ENCODE data around the gene ANKRD27.

The ANKRD27 gene

GRCh38 chr19:32649751-32650150, 25.2 kb downstream of the ANKRD27 start (continued):
- TF ChIP-seq PATZ1 (CRISPR knock-in tag; IDR thresholded peaks at IDR 0.05; ENCODE audit: borderline replicate concordance) (no peak), PPARA (CRISPR knock-in tag; IDR thresholded peaks at IDR 0.05; ENCODE audit: borderline replicate concordance) (no peak), ZNF8 (CRISPR knock-in tag; IDR thresholded peaks at IDR 0.05) (no peak), ZC3H10 (CRISPR knock-in tag; IDR thresholded peaks at IDR 0.05) (no peak)

DNA sequence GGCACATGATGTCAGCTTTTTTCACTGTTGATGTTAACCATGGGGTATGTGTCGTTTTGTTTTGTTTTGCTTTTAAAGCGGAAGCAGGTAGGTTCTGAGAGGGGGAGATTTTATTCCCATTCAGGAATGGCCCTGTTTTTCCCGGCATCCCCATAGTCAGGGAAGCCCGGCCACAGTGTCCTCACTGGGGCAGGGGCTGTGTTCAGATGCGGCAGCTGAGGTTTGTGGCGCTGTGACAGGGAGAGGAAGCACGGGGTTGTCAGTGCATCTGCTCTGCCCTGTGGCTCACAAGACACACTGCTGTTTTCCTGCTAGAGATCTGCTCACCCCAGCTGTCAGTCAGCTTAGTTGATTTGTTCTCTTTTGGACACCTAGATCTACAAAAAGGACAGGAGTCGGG, 27.6 kb downstream of the ANKRD27 start:
- no peak for ATAC-seq
- TF ChIP-seq PPARA (CRISPR knock-in tag; IDR thresholded peaks at IDR 0.05; ENCODE audit: borderline replicate concordance) (no peak), CSDC2 (CRISPR knock-in tag; IDR thresholded peaks at IDR 0.05) (no peak), RARB (CRISPR knock-in tag; IDR thresholded peaks at IDR 0.05) (no peak), ESRRG (CRISPR knock-in tag; IDR thresholded peaks at IDR 0.05) (no peak), TOX (CRISPR knock-in tag; IDR thresholded peaks at IDR 0.05; ENCODE audit: borderline replicate concordance) (no peak), CREB5 (CRISPR knock-in tag; IDR thresholded peaks at IDR 0.05; ENCODE audit: low read depth) (no peak), ISL1 (CRISPR knock-in tag; IDR thresholded peaks at IDR 0.05) (no peak), CSRNP3 (CRISPR knock-in tag; IDR thresholded peaks at IDR 0.05) (no peak)
- TF ChIP-seq, protein P1, sequence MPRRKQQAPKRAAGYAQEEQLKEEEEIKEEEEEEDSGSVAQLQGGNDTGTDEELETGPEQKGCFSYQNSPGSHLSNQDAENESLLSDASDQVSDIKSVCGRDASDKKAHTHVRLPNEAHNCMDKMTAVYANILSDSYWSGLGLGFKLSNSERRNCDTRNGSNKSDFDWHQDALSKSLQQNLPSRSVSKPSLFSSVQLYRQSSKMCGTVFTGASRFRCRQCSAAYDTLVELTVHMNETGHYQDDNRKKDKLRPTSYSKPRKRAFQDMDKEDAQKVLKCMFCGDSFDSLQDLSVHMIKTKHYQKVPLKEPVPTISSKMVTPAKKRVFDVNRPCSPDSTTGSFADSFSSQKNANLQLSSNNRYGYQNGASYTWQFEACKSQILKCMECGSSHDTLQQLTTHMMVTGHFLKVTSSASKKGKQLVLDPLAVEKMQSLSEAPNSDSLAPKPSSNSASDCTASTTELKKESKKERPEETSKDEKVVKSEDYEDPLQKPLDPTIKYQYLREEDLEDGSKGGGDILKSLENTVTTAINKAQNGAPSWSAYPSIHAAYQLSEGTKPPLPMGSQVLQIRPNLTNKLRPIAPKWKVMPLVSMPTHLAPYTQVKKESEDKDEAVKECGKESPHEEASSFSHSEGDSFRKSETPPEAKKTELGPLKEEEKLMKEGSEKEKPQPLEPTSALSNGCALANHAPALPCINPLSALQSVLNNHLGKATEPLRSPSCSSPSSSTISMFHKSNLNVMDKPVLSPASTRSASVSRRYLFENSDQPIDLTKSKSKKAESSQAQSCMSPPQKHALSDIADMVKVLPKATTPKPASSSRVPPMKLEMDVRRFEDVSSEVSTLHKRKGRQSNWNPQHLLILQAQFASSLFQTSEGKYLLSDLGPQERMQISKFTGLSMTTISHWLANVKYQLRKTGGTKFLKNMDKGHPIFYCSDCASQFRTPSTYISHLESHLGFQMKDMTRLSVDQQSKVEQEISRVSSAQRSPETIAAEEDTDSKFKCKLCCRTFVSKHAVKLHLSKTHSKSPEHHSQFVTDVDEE (CRISPR knock-in tag; IDR thresholded peaks at IDR 0.05), result no peak

- ATAC-seq, result no peak
- no peak for TF ChIP-seq ZC3H10 (CRISPR knock-in tag; IDR thresholded peaks at IDR 0.05)
- TF ChIP-seq ESRRG (CRISPR knock-in tag; IDR thresholded peaks at IDR 0.05), result no peak
- no peak for TF ChIP-seq TOX (CRISPR knock-in tag; IDR thresholded peaks at IDR 0.05; ENCODE audit: borderline replicate concordance)
- no peak for TF ChIP-seq ZFP30 (CRISPR knock-in tag; IDR thresholded peaks at IDR 0.05)
- TF ChIP-seq TCF4 (CRISPR knock-in tag; IDR thresholded peaks at IDR 0.05; ENCODE audit: borderline replicate concordance), result no peak
- TF ChIP-seq PPARA (CRISPR knock-in tag; IDR thresholded peaks at IDR 0.05; ENCODE audit: borderline replicate concordance), result no peak
- TF ChIP-seq ZNF8 (CRISPR knock-in tag; IDR thresholded peaks at IDR 0.05), result no peak
- TF ChIP-seq, protein P2, sequence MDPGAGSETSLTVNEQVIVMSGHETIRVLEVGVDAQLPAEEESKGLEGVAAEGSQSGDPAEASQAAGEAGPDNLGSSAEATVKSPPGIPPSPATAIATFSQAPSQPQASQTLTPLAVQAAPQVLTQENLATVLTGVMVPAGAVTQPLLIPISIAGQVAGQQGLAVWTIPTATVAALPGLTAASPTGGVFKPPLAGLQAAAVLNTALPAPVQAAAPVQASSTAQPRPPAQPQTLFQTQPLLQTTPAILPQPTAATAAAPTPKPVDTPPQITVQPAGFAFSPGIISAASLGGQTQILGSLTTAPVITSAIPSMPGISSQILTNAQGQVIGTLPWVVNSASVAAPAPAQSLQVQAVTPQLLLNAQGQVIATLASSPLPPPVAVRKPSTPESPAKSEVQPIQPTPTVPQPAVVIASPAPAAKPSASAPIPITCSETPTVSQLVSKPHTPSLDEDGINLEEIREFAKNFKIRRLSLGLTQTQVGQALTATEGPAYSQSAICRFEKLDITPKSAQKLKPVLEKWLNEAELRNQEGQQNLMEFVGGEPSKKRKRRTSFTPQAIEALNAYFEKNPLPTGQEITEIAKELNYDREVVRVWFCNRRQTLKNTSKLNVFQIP (CRISPR knock-in tag; IDR thresholded peaks at IDR 0.05; ENCODE audit: borderline replicate concordance, low read depth), result no peak
- TF ChIP-seq ZNF565 (CRISPR knock-in tag; conservative IDR thresholded peaks at IDR 0.05; ENCODE audit: low read depth), result no peak
- TF ChIP-seq SNAI2 (CRISPR knock-in tag; IDR thresholded peaks at IDR 0.05), result no peak
- no peak for TF ChIP-seq CREB5 (CRISPR knock-in tag; IDR thresholded peaks at IDR 0.05; ENCODE audit: low read depth)
- TF ChIP-seq ISL1 (CRISPR knock-in tag; IDR thresholded peaks at IDR 0.05), result no peak
- TF ChIP-seq CSRNP3 (CRISPR knock-in tag; IDR thresholded peaks at IDR 0.05), result no peak
- no peak for TF ChIP-seq PATZ1 (CRISPR knock-in tag; IDR thresholded peaks at IDR 0.05; ENCODE audit: borderline replicate concordance)
- no peak for TF ChIP-seq BACH2 (CRISPR knock-in tag; IDR thresholded peaks at IDR 0.05; ENCODE audit: borderline replicate concordance)
- TF ChIP-seq ZFP3 (CRISPR knock-in tag; IDR thresholded peaks at IDR 0.05), result no peak
Observed at GRCh38 chr19:32646556-32646955, 28.4 kb downstream of the ANKRD27 start.
